SK-N-SH (cell line): Measurements from ENCODE around the gene ABCC12. TPM values are rescaled to one million over a fixed set of nuclear protein-coding genes. Genes with fewer than 3 reads are reported as not detected.

Experiments
- CTCF ChIA-PET: fragments of 300-600, 350-600 bp; formaldehyde crosslinking; extraction: SDS; loops from one replicate; lab custom pipeline; 2021; lab: Yijun Ruan, JAX
- POLR2A ChIA-PET: fragments of 350-600 bp; sonication (Branson Sonifier 250); formaldehyde crosslinking; extraction: SDS; loops from one replicate; lab custom pipeline; 2020; ENCODE audit warnings: antibody characterized with exemption, inconsistent platforms; lab: Yijun Ruan, JAX
- DNase-seq: peaks from one replicate; pipeline ENCODE4 v3.0.0; 2012
- H2AFZ ChIP-seq: fragments of 200-600 bp; sonication (generic); 2 replicates; pipeline ENCODE4 v1.8.1; 2016; ENCODE audit warnings: antibody characterized with exemption, mild to moderate bottlenecking, low read depth
- H3F3A ChIP-seq: fragments of 200-600 bp; sonication (generic); replicated peaks from 2 replicates; pipeline ENCODE3; 2016; ENCODE audit warnings: antibody characterized with exemption, mild to moderate bottlenecking; ENCODE audit not compliant: insufficient read depth
- H3K27ac ChIP-seq, 2 experiments: fragments of 200-500 bp in 1 of 2; fragments of 200-600 bp in 1 of 2; sonication (Bioruptor generic) in 1 of 2; sonication (generic), shearing (Covaris generic) in 1 of 2; 2 replicates each; pipeline versions ENCODE4 v1.5.1 to v1.6.1; 2014 to 2016; ENCODE audit warnings: low read depth in 2 of 2, inconsistent platforms in 1 of 2, low read length in 1 of 2, mild to moderate bottlenecking in 1 of 2, mixed read lengths in 1 of 2
- H3K27me3 ChIP-seq: fragments of 200-600 bp; sonication (generic), shearing (Covaris generic); 2 replicates; pipeline ENCODE4 v1.6.1; 2016; ENCODE audit warnings: mixed run types; ENCODE audit not compliant: insufficient read depth
- H3K36me3 ChIP-seq, 2 experiments: fragments of 200-500 bp in 1 of 2; fragments of 200-600 bp in 1 of 2; sonication (Bioruptor generic) in 1 of 2; sonication (generic) in 1 of 2; replicated peaks in 1 of 2; 2 replicates each; pipeline versions ENCODE3 to v1.5.1; 2014 to 2016; ENCODE audit warnings: low read length in 1 of 2, mild to moderate bottlenecking in 1 of 2; ENCODE audit not compliant: insufficient read depth in 2 of 2, control insufficient read depth in 1 of 2
- H3K4me1 ChIP-seq, 2 experiments: fragments of 200-500 bp in 1 of 2; fragments of 200-600 bp in 1 of 2; sonication (Bioruptor generic) in 1 of 2; sonication (generic), shearing (Covaris generic) in 1 of 2; 2 replicates each; pipeline versions ENCODE4 v1.5.1 to v1.6.1; 2014 to 2016; ENCODE audit warnings: low read depth in 1 of 2, low read length in 1 of 2, mixed run types in 1 of 2; ENCODE audit not compliant: insufficient read depth in 2 of 2, control insufficient read depth in 1 of 2
- H3K4me2 ChIP-seq: fragments of 200-600 bp; sonication (generic), shearing (Covaris generic); 2 replicates; pipeline ENCODE4 v1.6.1; 2017; ENCODE audit warnings: mixed run types
- H3K4me3 ChIP-seq, 2 experiments: fragments of 200-500 bp in 1 of 2; fragments of 200-600 bp in 1 of 2; sonication (Bioruptor generic) in 1 of 2; sonication (generic), shearing (Covaris generic) in 1 of 2; 2 replicates each; pipeline versions ENCODE4 v1.5.1 to v1.8.1; 2014 to 2016; ENCODE audit warnings: low read depth in 2 of 2, inconsistent platforms in 1 of 2, low read length in 1 of 2, mild to moderate bottlenecking in 1 of 2, mixed read lengths in 1 of 2, moderate library complexity in 1 of 2
- H3K79me2 ChIP-seq: fragments of 200-600 bp; sonication (generic); 2 replicates; pipeline ENCODE4 v1.8.1; 2017; ENCODE audit warnings: mild to moderate bottlenecking; ENCODE audit not compliant: insufficient read depth
- H3K9ac ChIP-seq: fragments of 200-600 bp; sonication (generic); 2 replicates; pipeline ENCODE4 v1.6.1; 2017; ENCODE audit warnings: mixed run types
- H3K9me2 ChIP-seq: fragments of 200-600 bp; sonication (generic); 2 replicates; pipeline ENCODE4 v1.6.1; 2017; ENCODE audit warnings: mixed run types
- H3K9me3 ChIP-seq: fragments of 200-600 bp; sonication (generic); 2 replicates; pipeline ENCODE4 v1.6.1; 2017; ENCODE audit warnings: mixed run types, mild to moderate bottlenecking, moderate library complexity
- H4K20me1 ChIP-seq: fragments of 200-600 bp; sonication (generic); 2 replicates; pipeline ENCODE4 v1.6.1; 2017; ENCODE audit warnings: mild to moderate bottlenecking, mixed run types; ENCODE audit not compliant: insufficient read depth
- EZH2phosphoT487 ChIP-seq: fragments of 200-600 bp; sonication (generic); IDR thresholded peaks from 2 replicates; pipeline ENCODE4 v1.6.1; 2017; ENCODE audit warnings: low read depth, mixed run types, mild to moderate bottlenecking, antibody characterized with exemption, moderate library complexity, borderline replicate concordance
- RCOR1 ChIP-seq: fragments of 150-350 bp; IDR thresholded peaks from 2 replicates; pipeline ENCODE4 v1.6.1; 2017; ENCODE audit warnings: antibody characterized with exemption, low read length
- SMC3 ChIP-seq: IDR thresholded peaks from 2 replicates; pipeline ENCODE4 v1.6.1; 2012; ENCODE audit warnings: low read depth, low read length, improper control_type of control experiment
- TEAD4 ChIP-seq: IDR thresholded peaks from 2 replicates; pipeline ENCODE4 v1.4.0; 2012; ENCODE audit warnings: mild to moderate bottlenecking, borderline replicate concordance; ENCODE audit not compliant: insufficient read depth
- WGBS: methylation state at CpG from one replicate; pipeline ENCODE4 v1.1.6; 2017; ENCODE audit warnings: low lambda C conversion rate; 5-methylcytosine and 5-hydroxymethylcytosine counted together
- polyA plus RNA-seq, 3 experiments: library from polyadenylated mRNA; depleted of rRNA; stranded (reverse); fragments of >200 nt; gene quantifications; 2 replicates each; pipeline ENCODE4 v1.2.3, GENCODE V29; 2012
- TF ChIP-seq, protein P1 (sequence below): fragments of 150-350 bp; IDR thresholded peaks from 2 replicates; pipeline ENCODE4 v1.6.1; 2016; ENCODE audit warnings: mild to moderate bottlenecking, low read depth, low read length
- TF ChIP-seq, protein P2 (sequence below): IDR thresholded peaks from 2 replicates; pipeline ENCODE4 v1.6.1; 2012; ENCODE audit warnings: mild to moderate bottlenecking, low read depth, low read length, moderate library complexity
- TF ChIP-seq, protein P3 (sequence below): IDR thresholded peaks from 2 replicates; pipeline ENCODE4 v1.4.0; 2012; ENCODE audit warnings: low read depth, borderline replicate concordance

ABCC12 gene
- not detected in 2 replicates for polyA plus RNA-seq (2012; rRNA removed)
- polyA plus RNA-seq (2012; cell fraction: cytosol; rRNA removed), result not detected in 2 replicates
- polyA plus RNA-seq (2012; cell fraction: nucleus; rRNA removed), result 0.04 and 0.07 TPM in 2 replicates

DNA sequence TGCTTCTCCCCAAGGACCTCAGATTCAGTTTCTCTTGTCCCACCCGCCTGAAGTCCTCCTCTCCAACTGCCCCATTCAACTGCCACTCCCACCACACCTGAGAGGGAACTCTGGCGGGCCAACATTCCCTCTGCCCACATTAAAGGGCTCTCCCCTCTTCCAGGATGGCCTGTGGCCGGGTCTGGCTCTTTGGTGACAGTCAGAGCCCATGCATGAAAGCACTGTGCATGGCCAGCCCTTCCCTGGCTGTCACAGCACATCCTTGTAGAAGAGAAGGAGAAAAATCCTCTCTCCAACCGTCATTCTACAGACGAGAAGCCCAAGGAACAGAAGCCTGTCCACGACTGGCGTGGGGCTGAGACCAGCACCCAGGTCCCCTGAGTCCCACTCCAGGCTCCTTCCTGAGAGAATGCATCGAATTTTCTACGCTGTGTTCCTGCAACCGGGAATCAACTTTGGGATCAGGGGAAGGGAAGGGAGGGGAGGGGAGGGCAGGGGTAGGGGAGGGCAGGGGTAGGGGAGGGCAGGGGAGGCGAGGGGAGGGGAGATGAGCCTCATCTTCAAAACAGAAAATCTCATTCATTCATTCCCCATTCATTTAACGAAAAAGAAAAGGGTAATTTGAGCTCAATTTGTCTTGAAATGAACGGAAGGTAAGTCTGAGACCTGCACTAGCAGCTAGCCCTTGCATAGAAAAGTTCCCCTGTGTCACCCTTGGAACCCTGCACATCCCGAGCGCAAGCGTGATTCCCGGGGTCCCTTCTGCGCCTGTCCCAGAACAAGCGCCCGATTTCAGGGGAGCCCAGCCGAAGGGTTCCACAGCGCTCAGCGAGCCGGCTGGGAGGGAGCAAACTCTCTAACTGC is at the start of gene ABCC12:
Gene ABCC12 (minus strand): TSS at position 68 of the 864 bp plus-strand sequence. CDS start 9,569 bp downstream, outside the sequence.
- no peak within 1 kb of the TSS; a peak in 1 of 4 replicates for H3K4me3 ChIP-seq
- 76% methylated on average over 23 of the region's 24 CpGs for WGBS
- CTCF ChIA-PET, result interaction anchor here (0.6 to 12.0 kb wide), 17 partner anchors 8 to 1302 kb away, joined by 3 to 152 read pairs (median 3); partner anchors contain the start of gene NETO2
- H3K4me1 ChIP-seq, result peaks cover 0 to 14% of the 10 kb centered on the region in 2 experiments; a peak in 1 of 4 replicates
- H3K79me2 ChIP-seq, result no peaks in the 10 kb centered on the region
- no peak within 1 kb of the TSS for H3K9ac ChIP-seq
- H3K27ac ChIP-seq, result no peak within 1 kb of the TSS
- no peak within 1 kb of the TSS for H3K4me2 ChIP-seq
- TF ChIP-seq SMC3, result no peak
- TF ChIP-seq, protein P1, sequence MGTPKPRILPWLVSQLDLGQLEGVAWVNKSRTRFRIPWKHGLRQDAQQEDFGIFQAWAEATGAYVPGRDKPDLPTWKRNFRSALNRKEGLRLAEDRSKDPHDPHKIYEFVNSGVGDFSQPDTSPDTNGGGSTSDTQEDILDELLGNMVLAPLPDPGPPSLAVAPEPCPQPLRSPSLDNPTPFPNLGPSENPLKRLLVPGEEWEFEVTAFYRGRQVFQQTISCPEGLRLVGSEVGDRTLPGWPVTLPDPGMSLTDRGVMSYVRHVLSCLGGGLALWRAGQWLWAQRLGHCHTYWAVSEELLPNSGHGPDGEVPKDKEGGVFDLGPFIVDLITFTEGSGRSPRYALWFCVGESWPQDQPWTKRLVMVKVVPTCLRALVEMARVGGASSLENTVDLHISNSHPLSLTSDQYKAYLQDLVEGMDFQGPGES, result 0 out of 2 replicates have a peak, but pooled peaks have one; percentile 4
- DNase-seq, result no peak
- no peaks in the 10 kb centered on the region for H3K9me2 ChIP-seq
- H3K36me3 ChIP-seq, result no peaks in the 10 kb centered on the region
- POLR2A ChIA-PET, result no interaction called here
- no peaks in the 10 kb centered on the region for H4K20me1 ChIP-seq
- no peaks in the 10 kb centered on the region for H3K9me3 ChIP-seq
- H3K27me3 ChIP-seq, result no peaks in the 10 kb centered on the region
- peaks cover 5% of the 10 kb centered on the region for H3F3A ChIP-seq
- no peak within 1 kb of the TSS for H2AFZ ChIP-seq

DNA sequence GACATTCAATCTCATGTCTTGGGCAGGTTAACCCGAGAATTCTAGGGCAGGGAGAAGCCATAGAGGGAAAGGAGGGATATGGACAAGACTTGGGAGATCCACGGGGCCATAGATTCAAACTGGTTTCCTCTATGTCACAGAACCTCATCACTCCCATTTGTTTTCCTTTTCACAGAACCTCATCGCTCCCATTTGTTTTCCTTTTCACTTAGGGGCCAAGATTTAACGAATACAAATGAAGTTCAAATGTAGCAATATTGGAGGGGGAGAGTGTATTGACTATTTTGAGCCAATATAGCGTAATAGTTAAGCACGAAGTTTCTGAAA is 49.0 kb upstream of the ABCC12 start:
- DNase-seq, result no peak
- Histone ChIP-seq H3K79me2 (no peaks in the 10 kb centered on the region), H3K4me3 (no peak overlapping the region), H4K20me1 (no peaks in the 10 kb centered on the region), H3K27ac (no peak overlapping the region), H3K9ac (no peak overlapping the region), H3K9me3 (no peaks in the 10 kb centered on the region), H3K9me2 (no peaks in the 10 kb centered on the region), H3K4me2 (no peak overlapping the region), H2AFZ (no peak overlapping the region), H3K36me3 (no peaks in the 10 kb centered on the region), H3K4me1 (peaks cover 0 to 5% of the 10 kb centered on the region in 2 experiments; a peak in 1 of 4 replicates), H3K27me3 (peaks cover 6% of the 10 kb centered on the region; the same call in 1 of the 2 replicates), H3F3A (no peaks in the 10 kb centered on the region)
- WGBS, result 65% methylated on average over 6 of the region's 6 CpGs
- TF ChIP-seq RCOR1, result no peak
- TF ChIP-seq, protein P2, sequence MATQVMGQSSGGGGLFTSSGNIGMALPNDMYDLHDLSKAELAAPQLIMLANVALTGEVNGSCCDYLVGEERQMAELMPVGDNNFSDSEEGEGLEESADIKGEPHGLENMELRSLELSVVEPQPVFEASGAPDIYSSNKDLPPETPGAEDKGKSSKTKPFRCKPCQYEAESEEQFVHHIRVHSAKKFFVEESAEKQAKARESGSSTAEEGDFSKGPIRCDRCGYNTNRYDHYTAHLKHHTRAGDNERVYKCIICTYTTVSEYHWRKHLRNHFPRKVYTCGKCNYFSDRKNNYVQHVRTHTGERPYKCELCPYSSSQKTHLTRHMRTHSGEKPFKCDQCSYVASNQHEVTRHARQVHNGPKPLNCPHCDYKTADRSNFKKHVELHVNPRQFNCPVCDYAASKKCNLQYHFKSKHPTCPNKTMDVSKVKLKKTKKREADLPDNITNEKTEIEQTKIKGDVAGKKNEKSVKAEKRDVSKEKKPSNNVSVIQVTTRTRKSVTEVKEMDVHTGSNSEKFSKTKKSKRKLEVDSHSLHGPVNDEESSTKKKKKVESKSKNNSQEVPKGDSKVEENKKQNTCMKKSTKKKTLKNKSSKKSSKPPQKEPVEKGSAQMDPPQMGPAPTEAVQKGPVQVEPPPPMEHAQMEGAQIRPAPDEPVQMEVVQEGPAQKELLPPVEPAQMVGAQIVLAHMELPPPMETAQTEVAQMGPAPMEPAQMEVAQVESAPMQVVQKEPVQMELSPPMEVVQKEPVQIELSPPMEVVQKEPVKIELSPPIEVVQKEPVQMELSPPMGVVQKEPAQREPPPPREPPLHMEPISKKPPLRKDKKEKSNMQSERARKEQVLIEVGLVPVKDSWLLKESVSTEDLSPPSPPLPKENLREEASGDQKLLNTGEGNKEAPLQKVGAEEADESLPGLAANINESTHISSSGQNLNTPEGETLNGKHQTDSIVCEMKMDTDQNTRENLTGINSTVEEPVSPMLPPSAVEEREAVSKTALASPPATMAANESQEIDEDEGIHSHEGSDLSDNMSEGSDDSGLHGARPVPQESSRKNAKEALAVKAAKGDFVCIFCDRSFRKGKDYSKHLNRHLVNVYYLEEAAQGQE, result no peak
- TF ChIP-seq SMC3, result no peak
- TF ChIP-seq, protein P3, sequence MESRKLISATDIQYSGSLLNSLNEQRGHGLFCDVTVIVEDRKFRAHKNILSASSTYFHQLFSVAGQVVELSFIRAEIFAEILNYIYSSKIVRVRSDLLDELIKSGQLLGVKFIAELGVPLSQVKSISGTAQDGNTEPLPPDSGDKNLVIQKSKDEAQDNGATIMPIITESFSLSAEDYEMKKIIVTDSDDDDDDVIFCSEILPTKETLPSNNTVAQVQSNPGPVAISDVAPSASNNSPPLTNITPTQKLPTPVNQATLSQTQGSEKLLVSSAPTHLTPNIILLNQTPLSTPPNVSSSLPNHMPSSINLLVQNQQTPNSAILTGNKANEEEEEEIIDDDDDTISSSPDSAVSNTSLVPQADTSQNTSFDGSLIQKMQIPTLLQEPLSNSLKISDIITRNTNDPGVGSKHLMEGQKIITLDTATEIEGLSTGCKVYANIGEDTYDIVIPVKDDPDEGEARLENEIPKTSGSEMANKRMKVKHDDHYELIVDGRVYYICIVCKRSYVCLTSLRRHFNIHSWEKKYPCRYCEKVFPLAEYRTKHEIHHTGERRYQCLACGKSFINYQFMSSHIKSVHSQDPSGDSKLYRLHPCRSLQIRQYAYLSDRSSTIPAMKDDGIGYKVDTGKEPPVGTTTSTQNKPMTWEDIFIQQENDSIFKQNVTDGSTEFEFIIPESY, result no peak
- no peak for TF ChIP-seq TEAD4
- TF ChIP-seq EZH2phosphoT487, result no peak
- CTCF ChIA-PET, result no interaction called here
- POLR2A ChIA-PET, result no interaction called here
